GM18868 (cell line): ENCODE results near the gene CA12.

Experiments
- ATAC-seq: cut with Tn5 transposase; IDR thresholded peaks from one replicate; pipeline ENCODE4 v1.9.1; 2021; ENCODE audit warnings: mild to moderate bottlenecking, moderate library complexity; ENCODE audit not compliant: unreplicated experiment

Gene CA12

DNA sequence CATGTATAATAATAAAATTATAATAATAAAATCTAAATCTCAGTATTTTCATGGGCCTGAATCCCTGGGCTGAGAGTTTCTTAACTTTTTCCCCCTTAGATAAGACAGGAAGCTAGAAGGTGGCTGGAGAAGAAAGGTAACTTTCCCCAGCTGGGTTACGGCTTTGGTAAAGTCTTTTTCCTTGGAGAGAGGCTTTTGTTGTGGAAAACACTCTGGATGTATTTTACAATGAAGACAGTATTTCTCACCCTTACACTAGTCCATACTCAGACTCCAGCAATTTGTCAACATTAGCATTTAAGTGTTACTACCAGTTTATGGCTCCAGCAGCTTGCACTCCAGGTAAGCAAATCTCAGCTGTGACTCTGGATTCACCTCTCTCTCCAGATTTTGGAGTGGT, 69.4 kb downstream of the CA12 start:
- no peak for ATAC-seq

DNA sequence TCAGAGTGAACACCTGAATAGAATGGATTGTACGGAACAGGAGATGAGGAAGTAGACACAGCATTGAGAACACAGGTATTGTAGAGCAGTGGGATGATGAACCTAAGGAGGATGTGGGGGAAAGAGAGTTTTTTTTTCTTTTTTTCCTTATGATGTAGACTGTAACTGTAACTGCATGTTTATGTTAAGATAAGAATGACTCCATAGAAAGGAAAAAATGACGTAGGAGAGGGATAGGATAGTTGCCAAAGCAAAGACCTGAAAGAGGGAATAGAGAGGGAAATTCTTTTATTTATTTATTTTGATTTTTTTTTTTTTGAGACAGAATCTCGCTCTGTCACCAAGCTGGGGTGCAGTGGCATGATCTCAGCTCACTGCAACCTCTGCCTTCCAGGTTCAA, 71.0 kb downstream of the CA12 start:
- ATAC-seq: no peak

DNA sequence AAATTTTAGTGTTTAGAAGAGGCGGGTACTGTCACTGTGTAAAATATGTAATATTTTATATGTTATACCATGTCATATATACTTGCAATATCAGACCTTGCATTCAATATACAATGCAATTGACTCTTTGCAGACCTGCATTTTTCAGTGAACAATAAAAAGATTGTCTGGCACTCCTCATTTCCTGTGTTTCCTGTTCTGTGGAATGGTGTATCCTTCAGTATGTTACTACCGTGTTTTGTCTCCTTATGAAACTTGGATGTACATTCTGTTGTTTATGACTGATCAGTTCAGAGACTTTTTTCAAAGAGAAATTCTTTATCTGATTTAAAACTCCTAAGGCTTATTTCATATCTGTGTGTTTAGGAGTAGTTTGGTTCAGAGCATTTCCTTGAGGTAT, 72.7 kb downstream of the CA12 start:
- ATAC-seq: no peak

DNA sequence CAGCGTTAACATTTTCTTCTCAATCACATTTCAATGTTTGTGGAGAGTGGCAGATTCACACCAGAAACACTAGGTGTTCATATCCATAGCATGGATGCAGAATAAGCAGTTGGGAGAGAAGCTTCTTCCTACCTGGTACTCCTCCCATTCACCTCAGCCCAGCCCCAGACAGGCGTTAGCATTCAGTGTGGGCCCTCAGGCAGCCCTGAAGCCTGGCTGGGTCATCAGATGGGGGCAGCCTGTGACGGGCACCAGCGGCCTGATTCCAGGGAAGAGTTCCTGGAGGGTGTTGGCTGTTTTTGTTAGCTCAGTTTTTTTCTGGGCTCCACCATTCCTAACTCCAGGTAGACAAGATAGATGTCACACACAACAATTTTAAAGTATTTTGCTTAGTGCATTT, 73.2 kb downstream of the CA12 start:
- no peak for ATAC-seq

DNA sequence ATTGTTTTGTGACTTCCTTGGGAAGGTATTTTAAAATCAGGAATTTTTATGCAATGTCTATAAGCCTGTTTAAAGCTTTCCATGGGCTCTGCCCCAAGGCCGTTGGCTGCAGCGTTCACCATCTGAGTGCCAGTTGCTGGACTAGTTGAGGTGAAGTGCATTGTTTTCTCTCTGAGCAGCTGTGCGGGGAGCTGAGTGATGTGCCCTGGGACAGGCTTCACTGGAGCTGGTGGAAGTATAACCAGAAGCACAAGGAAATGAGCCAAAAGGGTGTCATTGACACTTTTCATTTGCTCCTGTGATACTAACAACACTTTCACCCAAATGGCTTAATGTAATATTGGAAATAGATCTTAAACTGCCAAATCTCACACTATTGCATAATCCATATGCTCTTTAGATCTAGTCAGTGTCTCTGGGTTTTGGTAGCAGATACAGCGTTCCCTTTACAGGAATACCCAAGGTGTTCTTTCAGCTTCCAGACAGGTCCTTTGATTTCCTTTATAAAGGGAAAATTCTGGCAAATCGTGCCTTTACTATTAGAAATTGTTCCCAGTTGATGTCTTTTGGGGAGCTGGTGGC, 75.1 kb downstream of the CA12 start:
- ATAC-seq: no peak

DNA sequence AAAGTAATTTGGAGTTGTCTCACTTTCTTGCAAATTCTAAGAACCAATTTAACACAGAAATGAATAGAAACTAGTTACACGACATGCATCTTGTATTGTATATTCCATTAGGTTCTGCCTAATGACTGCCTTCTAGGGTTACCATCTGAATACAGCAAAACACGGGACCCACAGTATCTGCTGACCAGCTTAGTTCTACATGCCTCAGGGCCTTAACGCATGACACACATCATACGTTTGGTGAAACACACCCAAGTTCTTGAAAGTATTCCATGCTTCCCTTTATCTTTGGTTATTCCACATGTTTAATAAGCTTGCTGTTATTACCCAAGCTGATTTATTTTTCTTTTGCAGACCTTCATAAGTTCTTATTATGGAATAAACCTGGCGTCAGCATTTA, 76.4 kb downstream of the CA12 start:
- no peak for ATAC-seq

DNA sequence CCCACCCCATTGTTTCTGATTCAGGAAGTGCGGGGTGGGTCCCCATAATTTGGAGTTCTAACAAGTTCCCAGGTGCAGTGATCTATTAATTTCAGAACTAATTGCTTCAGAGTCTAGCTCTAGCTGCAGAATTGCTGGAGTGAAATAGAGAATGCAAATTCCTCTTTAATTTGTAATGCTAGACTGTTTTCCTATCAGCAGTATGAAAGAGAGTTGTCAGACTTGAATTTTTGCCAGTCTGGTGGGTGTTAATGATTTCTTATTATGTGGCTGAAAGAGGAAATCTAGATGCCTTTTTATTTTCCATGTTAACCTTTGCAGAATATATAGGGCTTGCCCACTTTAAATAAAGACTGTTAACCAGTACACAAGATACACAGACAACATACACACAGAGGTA, 80.6 kb downstream of the CA12 start:
- ATAC-seq: no peak

DNA sequence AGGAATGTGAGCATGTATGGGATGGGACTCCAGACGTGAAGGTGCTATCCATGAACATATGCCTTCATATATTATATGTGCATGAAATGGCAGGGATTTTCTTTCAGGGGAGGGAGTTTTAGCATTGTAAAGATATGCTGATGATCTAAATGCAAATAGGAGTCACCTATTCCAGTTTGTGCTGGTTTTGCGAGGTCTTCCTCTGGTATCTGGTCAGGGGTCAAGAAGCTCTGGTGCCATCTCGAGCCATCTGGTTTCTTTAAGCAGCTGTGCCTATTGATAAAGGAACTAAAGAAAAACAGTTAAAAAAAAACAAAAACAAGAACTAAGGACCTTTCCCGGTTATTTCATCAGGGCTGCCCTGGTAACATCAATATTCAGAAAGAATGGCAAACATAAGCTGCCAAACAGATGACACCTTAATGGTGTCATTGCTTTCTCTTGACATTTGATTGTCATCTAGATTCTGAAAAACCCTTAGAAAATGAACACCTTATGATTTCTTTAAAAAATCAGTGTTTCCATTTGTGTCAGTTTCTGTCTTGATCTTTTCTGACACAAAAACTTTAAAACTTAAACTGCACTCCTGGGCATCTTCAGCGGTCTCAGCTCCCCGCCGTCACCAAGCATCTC, 81.6 kb downstream of the CA12 start:
- no peak for ATAC-seq

DNA sequence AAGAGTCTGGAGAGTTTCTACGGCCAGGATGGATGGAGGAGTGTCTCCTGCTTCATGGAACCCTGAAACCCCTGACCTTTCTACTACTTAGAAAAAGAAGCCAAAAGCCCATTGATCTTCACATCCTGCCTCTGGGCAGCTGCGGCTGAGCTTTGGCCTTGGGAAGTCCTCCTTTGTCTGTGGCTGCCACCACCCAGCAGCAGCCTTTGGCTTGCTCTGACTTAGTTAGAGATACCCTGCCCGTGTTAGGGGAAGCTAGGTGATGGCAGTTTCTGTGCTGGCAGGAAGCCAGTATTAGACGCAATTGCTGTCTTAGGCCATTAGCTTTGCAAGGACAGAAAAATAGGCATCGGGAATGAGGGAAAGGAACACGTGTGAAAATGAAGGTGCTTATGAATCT, 85.5 kb downstream of the CA12 start:
- ATAC-seq: no peak

DNA sequence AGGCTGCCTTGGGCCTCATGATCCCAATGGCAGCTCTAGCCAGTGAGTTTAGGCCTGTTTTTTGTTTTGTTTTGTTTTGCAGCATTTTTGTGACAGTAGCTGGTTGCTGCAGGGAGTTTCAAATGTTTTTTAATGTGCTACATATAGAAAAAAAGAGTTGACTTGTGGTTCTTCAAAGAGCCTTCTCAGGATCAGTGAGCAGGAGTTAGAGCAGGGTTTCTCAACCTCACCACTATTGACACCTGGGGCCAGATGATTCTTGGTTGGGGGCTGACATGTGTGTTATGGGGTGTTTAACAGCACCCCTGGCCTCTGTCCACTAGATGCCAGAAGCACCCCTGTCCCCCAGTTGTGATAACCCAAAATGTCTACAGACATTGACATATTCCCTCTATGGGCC, 86.3 kb downstream of the CA12 start:
- no peak for ATAC-seq

DNA sequence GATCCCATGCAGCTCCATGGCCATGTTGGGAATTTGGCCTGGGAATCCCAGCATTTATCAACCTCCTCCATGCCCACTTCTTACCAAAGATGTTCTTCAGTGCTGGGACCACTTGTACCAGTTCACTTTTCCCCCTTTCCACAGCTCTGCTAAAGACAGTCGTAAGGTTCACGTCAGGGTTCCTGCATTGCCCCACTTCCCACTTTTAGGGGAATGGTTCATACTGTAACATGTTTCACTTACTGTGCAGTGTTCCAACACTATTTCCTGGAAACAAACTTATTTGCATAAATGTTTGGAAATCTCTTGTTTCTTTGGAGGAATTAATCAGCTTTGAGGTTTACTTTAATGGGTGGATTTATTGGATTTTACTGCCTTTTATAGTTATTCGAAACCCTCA, 87.3 kb downstream of the CA12 start:
- no peak for ATAC-seq

DNA sequence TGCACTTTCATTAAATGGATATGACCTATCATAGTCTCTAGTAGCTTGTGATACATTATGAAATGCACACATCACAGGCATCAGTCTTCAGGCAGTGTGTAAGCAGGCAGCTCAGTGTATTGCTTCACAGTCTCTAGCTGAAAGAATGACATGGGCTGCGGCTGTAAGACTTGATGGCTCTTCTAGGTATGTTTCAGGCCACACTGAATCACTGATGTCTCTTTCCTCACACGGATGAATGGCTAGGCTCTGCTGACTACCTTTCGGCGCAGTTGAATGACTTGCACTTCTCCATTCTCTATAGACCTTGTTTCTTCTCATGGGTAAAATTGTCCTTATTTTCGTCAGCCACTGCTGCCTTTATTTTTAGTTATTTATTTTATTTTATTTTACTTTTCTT, 88.9 kb downstream of the CA12 start:
- ATAC-seq: peak; percentile 88

DNA sequence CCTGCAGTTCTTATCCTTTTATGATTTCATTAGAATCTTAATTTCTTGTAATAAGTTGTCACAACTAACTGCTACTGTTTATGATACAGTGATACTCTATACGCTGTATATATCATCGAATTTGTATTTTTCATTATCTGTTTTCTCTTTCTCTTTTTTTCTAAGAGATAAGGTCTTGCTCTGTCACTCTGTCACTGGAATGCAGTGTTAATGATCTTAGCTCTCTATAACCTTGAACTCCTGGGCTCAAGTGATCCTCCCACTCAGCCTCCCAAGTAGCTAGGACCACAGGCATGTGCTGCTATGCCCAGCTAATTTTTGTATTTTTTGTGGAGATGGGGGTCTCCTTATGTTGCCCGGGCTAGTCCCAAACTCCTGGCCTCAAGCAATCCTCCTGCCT, 89.4 kb downstream of the CA12 start:
- ATAC-seq: no peak

DNA sequence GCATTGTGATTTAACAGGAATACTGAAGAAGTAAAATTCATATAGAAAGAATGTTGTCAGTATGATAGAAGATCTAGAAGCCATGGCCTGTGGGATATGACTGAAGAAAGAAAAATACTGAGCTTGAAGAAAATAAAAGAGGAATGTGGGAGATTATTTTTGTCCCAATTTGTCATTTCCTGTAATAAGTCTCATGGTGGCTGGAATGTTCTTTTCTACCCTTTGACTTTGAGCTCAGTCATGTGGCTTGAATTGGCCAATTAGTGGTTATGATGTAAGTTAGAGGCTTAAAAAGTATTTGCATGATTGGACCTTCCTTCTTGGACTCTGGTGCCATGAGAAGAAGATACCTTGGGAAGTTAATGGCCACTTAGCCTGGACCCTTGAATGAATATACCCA, 90.1 kb downstream of the CA12 start:
- ATAC-seq: no peak

DNA sequence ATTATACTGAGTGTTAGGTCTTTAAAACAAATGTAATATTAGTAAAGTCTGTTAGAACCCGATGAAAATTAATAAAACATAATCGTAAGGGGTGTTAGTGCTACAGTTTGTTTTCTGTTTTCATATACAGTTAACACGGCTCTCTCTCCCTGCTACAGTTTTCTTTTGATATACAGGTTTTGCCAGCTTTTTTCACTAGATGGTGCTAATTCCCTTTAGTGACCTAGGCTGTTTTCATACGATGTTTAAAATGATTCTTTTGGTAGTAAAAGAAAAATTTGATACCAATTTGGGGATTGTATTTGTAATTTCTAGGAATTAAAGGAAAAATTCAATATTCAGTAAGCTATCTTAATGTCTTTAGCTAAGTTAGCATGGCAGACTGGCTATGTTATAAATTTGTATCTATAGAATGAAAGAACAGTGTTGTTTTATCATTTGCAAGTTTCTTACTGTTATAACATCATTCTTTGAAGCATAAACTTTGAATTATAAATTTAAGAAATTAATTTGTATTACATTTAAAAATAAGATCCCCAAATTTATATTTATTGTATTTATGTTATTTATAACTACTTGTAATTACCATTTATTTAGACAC, 92.8 kb downstream of the CA12 start:
- no peak for ATAC-seq

DNA sequence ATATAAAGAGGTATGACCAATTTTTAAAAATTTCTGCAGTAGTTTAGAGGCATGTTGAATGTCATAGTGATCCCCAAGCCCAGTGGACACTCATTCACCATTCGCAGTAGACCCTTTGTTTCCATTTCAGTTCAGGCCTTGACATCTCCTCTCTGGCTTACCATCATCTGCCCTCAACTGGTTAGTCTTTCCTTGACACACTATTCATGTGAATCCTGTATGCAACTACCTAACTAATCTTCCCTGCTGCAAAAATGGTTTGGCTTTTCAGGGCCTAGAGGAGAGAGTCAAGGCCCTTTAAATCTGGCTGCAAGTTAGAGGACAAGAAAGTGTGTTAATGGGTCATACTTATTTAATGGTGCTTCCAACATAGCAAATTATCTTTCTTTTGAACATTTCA, 93.3 kb downstream of the CA12 start:
- no peak for ATAC-seq

DNA sequence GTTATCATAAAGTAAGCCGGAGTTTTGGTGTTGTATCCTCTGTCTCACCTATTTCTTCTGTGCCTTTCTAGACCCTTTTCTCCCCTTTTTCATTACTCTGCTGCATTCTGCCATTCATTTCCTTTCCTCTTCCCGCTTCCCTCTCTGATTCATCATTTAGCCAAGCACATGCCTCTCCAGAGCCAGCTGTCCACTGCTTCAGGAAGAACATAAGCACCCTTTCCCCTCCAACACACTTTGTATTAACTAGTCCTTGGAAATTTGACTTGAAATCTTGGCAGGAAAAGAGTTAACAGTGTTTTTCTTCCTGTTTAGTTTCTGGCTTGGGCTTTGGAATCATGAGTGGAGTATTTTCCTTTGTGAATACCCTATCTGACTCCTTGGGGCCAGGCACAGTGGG, 94.5 kb downstream of the CA12 start:
- no peak for ATAC-seq

DNA sequence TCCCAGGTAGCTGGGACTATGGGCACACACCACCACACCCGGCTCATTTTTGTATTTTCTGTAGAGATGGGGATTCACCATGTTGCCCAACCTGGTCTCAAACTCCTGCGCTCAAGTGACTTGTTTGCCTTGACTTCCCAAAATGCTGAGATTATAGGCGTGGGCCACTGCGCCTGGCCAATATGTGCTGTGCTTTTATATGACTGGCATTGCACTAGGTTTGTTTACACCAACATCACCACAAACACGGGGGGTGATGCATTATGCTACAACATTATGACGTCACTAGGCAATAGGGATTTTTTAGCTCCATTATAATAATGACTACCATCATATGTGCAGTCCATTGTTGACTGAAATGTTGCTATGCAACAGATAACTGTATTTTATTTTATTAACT, 97.3 kb downstream of the CA12 start:
- ATAC-seq: no peak

DNA sequence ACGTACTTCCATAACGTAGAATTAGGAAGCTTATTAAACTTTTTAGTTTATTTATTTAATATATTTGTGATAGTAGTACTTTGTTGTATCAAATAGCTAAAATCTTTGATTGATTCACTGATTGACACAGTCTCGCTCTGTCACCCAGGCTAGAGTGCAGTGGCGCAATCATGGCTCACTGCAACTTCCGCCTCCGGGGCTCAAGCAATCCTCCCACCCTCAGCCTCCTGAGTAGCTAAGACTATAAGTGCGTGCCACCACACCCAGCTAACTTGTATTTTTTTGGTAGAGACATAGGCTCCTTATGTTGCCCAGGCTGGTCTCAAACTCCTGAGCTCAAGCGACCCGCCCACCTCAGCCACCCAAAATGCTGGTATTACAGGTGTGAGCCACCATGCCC, 98.5 kb downstream of the CA12 start:
- no peak for ATAC-seq

DNA sequence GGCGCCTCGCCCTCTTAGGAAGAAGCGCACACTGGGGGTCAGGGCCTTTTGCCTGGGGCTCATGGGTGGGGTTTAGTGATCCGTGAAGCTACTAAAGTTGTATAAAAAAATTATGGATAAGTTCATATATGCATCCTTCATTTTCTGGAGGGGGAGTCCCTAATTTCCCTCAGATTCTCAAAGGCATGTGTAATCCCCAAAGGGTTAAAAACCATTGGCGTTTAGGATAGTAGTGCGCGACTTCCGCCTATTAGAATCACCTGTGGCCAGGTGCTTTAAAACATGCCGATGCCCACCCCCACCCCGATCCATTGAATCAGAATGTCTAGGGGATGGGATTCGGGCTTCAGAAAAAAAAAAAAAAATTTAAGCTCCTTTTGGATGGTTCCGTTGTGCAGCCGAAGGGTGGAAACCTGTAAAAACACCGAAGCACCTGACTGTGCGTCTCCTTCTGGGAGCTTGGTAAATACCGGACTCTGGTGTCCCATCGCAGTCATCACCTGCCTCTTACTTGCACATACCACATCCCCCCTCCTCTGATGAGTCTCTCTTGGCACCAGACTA, 103.7 kb downstream of the CA12 start:
- peak; percentile 7 for ATAC-seq

DNA sequence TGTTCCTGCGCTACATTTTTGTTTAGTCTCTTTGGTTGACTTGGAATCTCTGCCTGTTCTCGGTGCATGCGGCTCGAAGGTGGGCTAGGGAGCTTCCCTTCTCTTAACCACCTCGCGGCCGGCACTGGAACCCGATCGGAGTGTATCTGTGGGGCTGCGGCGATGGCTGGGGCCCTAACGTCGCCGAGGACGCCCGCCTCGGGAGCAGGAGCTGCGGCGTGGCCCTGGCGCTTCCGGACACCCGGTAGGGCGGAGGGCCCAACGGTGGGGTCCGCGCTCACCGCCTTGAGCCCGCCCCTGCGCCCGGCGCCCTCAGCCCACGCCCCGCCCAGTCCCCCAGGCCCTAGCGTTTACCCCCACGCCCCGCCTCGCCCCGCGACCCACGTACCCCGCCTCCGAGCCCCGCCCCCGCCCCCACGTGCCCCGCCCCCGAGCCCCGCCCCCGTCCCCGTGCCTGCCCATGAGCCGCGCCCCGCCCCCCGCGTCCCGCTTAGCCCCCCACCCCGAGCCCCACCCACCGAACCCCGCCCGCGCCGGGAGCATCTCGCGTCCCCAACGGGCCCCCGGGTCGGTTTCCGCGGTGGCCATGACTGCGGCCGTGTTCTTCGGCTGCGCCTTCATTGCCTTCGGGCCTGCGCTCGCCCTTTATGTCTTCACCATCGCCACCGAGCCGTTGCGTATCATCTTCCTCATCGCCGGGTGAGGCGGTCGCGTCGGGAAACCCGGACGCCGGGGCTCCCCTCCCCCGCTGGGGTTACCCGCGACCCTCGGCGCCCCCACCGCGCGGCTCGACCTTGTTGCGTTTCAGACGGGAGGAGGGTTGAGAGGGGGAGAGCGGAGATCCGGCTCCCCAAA, 104.4 kb downstream of the CA12 start, which contains the start of gene APH1B:
Gene APH1B (plus strand): TSS at position 568 of the 855 bp plus-strand sequence. CDS start 19 bp downstream, at position 587.
- ATAC-seq: peak; percentile 77
